GM19240 (cell line): Measurements from ENCODE around the gene CACNA1D.

Experiments used
- DNase-seq: peaks from one replicate; pipeline ENCODE4 v3.0.0; 2011; ENCODE audit warnings: low spot score; ENCODE audit not compliant: insufficient read length

Gene CACNA1D

GRCh38 chr3:53525765-53526703 lies 31.6 kb downstream of the CACNA1D start:
- DNase-seq = no peak

DNA sequence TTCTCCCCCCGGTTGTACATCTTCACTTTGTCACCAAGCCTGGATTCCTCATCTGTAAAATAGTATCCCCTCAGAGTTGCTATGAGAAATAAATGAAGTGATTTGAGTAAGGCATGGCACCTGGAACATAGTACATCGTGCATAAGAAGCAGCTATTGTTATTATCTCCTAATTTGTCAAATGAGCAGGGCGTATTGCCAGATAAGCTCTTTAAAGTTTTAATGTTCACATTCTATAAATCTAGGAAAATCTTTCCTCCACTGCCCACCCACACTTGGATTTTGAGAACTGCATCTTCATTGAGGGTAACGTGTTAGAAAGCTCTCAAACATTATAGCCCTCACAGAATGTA lies 32.3 kb downstream of the CACNA1D start:
- DNase-seq = no peak

DNA sequence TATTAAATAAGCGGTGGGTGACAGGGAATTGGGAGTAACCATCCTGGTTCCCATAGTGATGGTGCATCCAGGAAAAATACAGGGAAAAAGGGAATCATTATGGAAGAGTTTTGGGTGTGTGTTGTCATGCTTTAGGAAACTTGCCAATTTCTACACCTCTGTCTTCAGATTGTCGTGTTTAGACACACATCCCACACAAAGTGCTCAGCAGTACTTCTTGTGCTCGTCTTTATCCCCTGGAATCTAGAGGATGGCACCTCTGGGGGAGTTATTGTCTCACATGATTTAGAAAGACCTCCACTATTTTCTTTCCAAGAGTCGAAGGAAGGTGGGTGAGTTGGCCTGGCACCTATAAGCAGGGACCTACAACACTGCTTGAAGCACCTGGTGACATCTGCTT lies 35.8 kb downstream of the CACNA1D start:
- no peak for DNase-seq

DNA sequence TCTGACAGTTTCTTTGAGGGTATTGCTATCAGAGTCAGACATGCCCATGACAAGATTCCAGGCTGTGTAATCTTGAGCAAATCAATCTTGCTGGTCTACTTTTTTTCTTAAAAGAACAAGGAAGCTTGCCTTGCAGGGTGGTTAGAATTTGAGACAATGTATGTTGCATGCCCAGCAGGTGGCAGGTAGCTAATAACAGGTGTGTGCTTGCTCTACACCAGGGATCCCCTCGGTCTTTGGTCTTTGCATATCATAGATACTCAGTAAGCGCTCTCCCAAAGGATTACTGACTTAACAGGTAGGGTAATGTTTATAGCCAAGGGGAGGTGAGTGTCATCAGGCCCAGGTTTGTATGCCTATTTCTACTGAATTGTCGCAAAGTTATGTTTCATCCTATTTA lies 37.3 kb downstream of the CACNA1D start:
- no peak for DNase-seq

DNA sequence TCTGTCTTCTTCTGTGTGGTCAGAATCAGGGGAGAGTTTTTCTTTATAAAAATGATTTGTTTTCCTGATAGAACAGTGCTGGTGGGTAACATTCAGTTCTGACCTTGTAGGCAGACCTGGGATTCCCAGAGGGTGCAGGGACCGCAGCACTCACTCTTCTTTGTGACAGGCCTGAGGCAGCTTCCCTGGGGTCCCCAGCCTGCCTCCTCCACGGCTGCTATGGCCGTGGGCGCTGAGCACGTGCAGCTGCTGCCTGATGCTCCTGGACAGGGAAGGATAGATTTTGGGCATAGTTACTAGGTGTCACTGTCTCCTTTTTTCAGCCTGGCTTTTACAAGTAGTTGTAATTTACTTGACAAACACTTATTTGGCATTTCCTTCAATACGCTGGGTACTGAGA lies 39.1 kb downstream of the CACNA1D start:
- DNase-seq = no peak

GRCh38 chr3:53534216-53534615 lies 39.8 kb downstream of the CACNA1D start:
- no peak for DNase-seq

DNA sequence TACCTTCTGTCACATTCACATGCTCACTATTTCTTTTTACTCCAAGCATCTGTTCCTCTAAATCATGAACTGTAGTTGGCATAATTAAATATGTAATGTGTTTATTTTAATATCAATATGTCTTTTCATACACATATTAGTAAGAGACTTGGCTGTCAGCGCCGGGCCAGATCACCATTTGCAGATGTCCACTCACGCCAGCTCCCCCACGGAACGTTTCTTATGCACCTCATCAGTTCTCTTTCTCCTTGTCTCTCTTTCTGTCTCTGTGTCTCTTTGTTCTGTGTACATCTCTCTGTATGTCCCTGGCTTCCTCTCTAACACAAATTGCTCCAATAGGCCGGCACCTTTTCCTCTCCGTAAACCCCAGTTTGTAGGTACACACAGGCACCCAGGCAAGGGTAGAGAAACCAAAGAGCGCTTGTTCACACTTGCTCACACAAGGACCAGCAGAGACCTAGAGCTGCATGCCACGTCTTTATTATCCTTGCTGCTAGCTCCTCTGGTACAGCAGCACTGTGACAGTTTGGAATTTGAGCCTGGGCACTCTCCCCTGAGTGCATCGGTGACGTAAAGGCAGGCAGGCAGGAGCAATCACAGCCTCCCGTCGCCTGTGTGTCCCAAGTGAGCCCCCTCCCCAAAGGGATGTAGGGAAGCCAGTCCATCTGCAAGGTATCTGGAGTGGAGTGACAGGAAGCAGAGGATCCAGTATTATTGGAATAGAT lies 40.4 kb downstream of the CACNA1D start:
- DNase-seq = no peak

- no peak for DNase-seq
Observed at GRCh38 chr3:53536282-53536681, 41.9 kb downstream of the CACNA1D start.

DNA sequence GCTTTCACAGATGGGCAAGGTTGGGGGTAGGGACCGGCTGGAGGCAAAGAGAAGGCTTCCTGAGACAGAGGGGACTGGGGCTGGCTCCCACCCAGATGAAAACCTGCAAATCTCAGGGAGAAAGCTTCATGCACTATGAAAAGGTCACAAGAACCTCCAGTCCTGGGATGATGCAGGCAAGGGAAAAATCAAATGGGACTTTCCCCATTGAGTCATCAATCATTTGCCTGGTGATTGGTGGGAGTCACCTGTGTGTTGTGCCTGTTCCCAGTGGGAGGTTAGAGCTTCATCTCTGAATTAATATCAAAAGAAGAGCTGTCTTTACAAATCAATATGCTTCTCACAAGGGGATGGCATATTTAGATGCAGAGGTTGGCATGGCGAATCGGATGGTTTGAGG lies 49.9 kb downstream of the CACNA1D start:
- no peak for DNase-seq

- DNase-seq = no peak
Observed at GRCh38 chr3:53545310-53545995, 51.0 kb downstream of the CACNA1D start.

- DNase-seq = no peak
Observed at GRCh38 chr3:53545996-53546359, 51.6 kb downstream of the CACNA1D start.

- no peak for DNase-seq
Observed at GRCh38 chr3:53547327-53547726, 52.9 kb downstream of the CACNA1D start.

DNA sequence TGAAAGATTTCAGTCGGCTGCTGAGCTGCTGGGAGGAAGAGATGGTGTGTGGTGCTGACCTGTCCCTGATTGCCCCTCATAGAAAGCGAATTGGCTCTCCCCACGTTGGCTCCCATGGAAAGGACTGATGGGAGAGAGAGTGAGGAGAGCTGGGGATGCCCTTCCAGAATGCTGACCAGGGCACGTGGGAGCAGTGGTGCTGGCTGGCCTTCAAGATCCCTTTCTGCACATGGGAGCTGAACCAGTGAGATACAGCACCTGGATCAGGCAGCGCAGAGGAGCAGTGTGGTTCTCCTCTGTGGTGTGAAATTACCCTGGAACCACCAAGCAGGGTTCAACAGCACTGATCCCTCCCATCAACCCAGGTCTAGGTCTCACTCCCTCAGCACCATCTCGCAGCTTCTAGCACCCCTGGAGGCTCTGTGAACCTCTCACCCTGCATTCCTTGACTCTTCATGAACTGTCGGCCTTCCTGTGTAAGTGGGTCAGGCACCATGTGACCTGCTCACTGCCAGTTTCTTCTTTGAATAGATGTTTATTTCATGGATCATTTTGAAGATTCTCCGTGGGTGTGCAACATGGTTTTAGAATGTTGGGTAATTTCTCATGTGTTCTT lies 55.7 kb downstream of the CACNA1D start:
- no peak for DNase-seq

DNA sequence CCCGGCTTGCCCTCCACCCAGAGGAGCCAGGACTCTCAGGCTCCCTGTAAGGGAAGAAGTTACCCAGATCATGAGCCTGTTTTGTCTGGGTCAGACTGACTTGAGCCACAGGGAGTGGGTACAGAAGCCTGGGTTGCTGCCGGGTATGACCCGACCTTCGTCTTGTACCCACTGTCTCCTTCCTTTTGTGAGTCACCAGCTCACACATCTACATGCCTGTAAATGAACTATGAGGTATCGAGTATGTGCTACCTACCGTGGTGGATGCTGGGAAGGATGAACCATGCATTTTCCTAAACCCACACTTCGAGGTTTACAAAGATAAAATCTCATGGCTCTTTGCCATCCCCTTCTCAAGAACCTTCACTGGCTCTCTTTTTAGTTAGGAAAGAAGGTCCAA lies 56.9 kb downstream of the CACNA1D start:
- DNase-seq = no peak

DNA sequence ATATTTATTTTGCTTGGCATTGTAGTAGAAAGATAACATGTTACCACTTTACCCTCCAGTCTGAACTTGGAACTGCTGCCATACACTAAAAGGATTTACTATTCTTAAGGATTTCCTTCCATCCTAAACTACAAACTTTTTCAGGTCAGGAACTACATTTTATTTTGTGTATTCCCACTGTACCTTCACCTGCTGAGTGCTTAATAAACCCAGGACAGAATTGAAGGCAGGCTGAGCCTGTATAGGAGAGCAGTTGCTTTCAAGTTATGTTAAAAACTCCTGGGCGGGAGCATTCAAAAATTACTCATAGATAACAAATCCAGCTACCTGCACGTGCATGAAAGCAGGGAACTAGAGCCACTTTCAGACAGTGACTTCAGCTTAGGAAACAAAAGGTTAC lies 58.3 kb downstream of the CACNA1D start:
- DNase-seq = no peak

- no peak for DNase-seq
Observed at GRCh38 chr3:53553200-53553599, 58.8 kb downstream of the CACNA1D start.

- DNase-seq = peak; percentile 12
Observed at GRCh38 chr3:53554559-53555067, 60.2 kb downstream of the CACNA1D start.

- DNase-seq = peak; percentile 24
Observed at GRCh38 chr3:53555068-53555588, 60.7 kb downstream of the CACNA1D start.

- no peak for DNase-seq
Observed at GRCh38 chr3:53566461-53567145, 72.2 kb downstream of the CACNA1D start.

DNA sequence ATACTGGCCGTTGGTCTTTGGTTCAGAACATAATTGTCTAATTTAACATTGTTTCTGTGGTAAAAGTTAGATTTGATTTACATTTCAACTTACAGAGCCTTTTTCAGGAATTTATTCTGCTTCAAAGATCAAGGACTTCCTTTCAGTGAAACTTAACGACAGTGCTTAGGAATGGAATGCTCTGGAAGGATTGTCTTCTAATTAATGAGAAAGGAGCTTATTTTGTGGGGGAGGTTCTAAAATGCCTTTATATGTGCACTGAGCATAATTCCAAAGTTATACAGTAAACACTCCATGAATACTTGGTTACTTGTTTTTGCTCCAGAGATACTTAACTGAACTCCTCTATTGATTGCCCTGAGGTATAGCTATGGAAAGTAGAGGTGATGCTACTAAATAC lies 75.7 kb downstream of the CACNA1D start:
- no peak for DNase-seq

- no peak for DNase-seq
Observed at GRCh38 chr3:53570709-53571108, 76.3 kb downstream of the CACNA1D start.
